Body of pancreas (tissue), 4 donors: ENCODE results near the gene HNRNPA3. TPM values are rescaled to one million over a fixed set of nuclear protein-coding genes. Genes with fewer than 3 reads are reported as not detected.
"Not testable (repeated sequence)": the region's sequence is repeated elsewhere in the genome, so short reads cannot be mapped to it uniquely, and the experiment has no call there.

ENCODE experiments used
- ATAC-seq: fragments of 150-250 bp; one replicate; pipeline ENCODE4 v1.9.1; 2016
- DNase-seq, 4 donors: peaks; one replicate each; pipeline ENCODE4 v3.0.0-alpha.2; 2019
- H3K27ac ChIP-seq, 4 donors: fragments of 200-600 bp; sonication (generic); 1 replicate in 3 of 4; 2 replicates in 1 of 4; pipeline versions ENCODE4 v1.5.1 to v1.6.1; 2016 to 2019; ENCODE audit warnings: mild to moderate bottlenecking in 1 of 4, mixed read lengths in 1 of 4, moderate library complexity in 1 of 4
- H3K27me3 ChIP-seq, 2 donors: fragments of 200-600 bp; sonication (generic); one replicate each; pipeline ENCODE4 v1.6.0; 2016; ENCODE audit warnings: mild to moderate bottlenecking in 1 of 2
- H3K36me3 ChIP-seq, 2 donors: fragments of 200-600 bp; sonication (generic); replicated peaks in 1 of 2; 2 replicates each; pipeline ENCODE4 v1.5.1; 2016; ENCODE audit warnings: low read depth in 2 of 2; ENCODE audit not compliant: insufficient read depth in 1 of 2
- H3K4me1 ChIP-seq: fragments of 200-600 bp; sonication (generic); one replicate; pipeline ENCODE4 v1.6.0; 2016
- H3K4me3 ChIP-seq, 2 donors: fragments of 200-600 bp; sonication (generic); 1 replicate in 1 of 2; 2 replicates in 1 of 2; pipeline ENCODE4 v1.5.1; 2016 to 2019
- H3K9me3 ChIP-seq, 3 donors: fragments of 200-600 bp; sonication (generic); 1 replicate in 2 of 3; 2 replicates in 1 of 3; pipeline ENCODE4 v1.5.1; 2016
- CTCF ChIP-seq, 7 experiments: fragments of 450-650 bp in 4 of 7; fragments of 200-600 bp in 3 of 7; sonication (generic) in 3 of 7; IDR thresholded peaks; one replicate each; pipeline ENCODE4 v1.5.1; 2016 to 2019; ENCODE audit warnings: antibody characterized with exemption in 7 of 7
- POLR2A ChIP-seq, 3 donors: fragments of 450-650 bp; IDR thresholded peaks; one replicate each; pipeline ENCODE4 v1.6.1; 2016; ENCODE audit warnings: antibody characterized with exemption in 3 of 3, mild to moderate bottlenecking in 2 of 3
- WGBS, 2 donors: methylation state at CpG; one replicate each; pipeline ENCODE4 v1.1.5; 2017; 5-methylcytosine and 5-hydroxymethylcytosine counted together
- intact Hi-C: fragments of 100-400 bp; cut with DNase I; formaldehyde crosslinking; loops from one replicate; pipeline ENCODE4 v1.15.1; 2023
- total RNA-seq, 2 donors: library from RNA; depleted of rRNA; stranded (reverse); fragments of >200 nt; gene quantifications; one replicate each; pipeline ENCODE4 v1.1.0, GENCODE V29; 2016

The HNRNPA3 gene
- total RNA-seq, 2 donors from 2014 or later = 44.1 to 58.0 TPM

- H3K27ac ChIP-seq = peak overlapping the region; percentile 82 to 100 (median 100)
- H3K36me3 ChIP-seq = peaks cover 0 to 2% of the 10 kb centered on the region in 2 donors
- H3K9me3 ChIP-seq = no peaks in the 10 kb centered on the region
- ATAC-seq = no peak
- no peaks in the 10 kb centered on the region for H3K27me3 ChIP-seq
- 20 to 25% methylated on average over 7 of the region's 7 CpGs for WGBS, 2 donors
- H3K4me3 ChIP-seq = peak overlapping the region in 1 of 2 donors; percentile 13
- peaks cover 34% of the 10 kb centered on the region for H3K4me1 ChIP-seq
- intact Hi-C loops = no loop called here
- TF ChIP-seq POLR2A (IDR thresholded peaks at IDR 0.05) = no peak
- no peak for TF ChIP-seq CTCF (IDR thresholded peaks at IDR 0.05)
- no peak for DNase-seq
Measured at GRCh38 chr2:177211169-177211568, 1.4 kb upstream of the HNRNPA3 start.

- intact Hi-C loops = no loop called here
- H3K36me3 ChIP-seq = peaks cover 2 to 7% of the 10 kb centered on the region in 2 donors
- TF ChIP-seq POLR2A (IDR thresholded peaks at IDR 0.05) (no peak), CTCF (IDR thresholded peaks at IDR 0.05) (no peak)
- H3K27ac ChIP-seq = peak overlapping the region; percentile 82 to 100 (median 100)
- DNase-seq (no peak), ATAC-seq (no peak)
- H3K4me1 ChIP-seq = peaks cover 39% of the 10 kb centered on the region
- H3K27me3 ChIP-seq = no peaks in the 10 kb centered on the region
- 5 to 7% methylated on average over 6 of the region's 6 CpGs for WGBS, 2 donors
- peak overlapping the region in 1 of 2 donors; percentile 56 for H3K4me3 ChIP-seq
- no peaks in the 10 kb centered on the region for H3K9me3 ChIP-seq
Measured at GRCh38 chr2:177211576-177212105, 953 bp upstream of the HNRNPA3 start.

DNA sequence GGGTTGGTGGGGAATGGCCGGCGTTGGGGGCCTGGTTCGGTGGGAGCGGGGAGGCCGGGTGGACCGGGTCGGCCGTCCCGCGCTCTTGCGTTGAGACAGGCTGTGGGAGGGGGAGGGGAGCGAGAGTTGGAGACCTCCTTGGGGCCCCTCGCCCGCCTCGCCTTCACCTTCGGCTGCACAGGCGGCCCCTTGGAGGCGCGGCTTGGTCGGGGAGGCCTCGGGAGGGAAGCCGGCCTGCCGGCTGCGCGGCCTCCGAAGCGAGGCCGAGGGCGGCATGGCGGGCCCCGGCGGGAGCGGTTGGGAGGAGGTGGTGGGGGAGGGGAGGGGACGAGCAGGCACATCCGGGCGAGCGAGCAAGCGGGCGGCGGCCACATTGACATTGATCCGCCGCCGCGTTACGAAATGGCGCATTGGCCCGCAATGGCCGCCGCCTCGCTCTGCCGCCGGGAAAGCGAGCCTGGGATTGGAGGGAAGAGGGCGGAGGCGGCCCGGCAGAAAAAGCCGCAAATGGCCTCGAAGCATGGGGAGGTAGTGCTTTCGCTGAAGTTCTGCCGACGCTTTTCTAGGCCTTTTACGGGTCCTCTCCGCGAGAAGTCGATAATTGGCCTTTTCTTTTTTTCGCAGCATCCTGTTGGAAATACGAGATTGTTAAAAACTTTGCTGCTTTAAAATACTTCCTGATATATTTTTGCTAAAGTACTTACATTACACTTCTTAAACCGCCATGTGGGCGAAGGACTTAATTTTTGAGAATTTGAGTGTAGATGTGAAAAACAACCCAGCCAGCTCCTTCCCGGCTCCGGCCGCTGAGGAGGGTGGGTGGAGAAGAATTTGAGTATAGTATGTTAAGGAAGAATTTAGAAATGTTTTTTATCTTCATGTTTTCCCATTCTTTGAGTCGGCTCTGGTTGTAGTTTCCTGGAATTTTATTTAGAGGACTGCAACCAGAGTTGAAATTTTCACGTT lies 580 bp downstream of the HNRNPA3 start:
- Histone ChIP-seq H3K9me3 (no peaks in the 10 kb centered on the region), H3K27ac (peak overlapping the region; percentile 100), H3K4me1 (peaks cover 47% of the 10 kb centered on the region), H3K4me3 (peak overlapping the region; percentile 73 to 93), H3K36me3 (peaks cover 12 to 18% of the 10 kb centered on the region in 2 donors), H3K27me3 (no peaks in the 10 kb centered on the region)
- WGBS, 2 donors = 0% methylated on average over 23 to 74 of the region's 74 CpGs
- TF ChIP-seq CTCF (IDR thresholded peaks at IDR 0.05) (peak in 1 of 7 experiments; percentile 16), POLR2A (IDR thresholded peaks at IDR 0.05) (no peak)
- ATAC-seq = peak; percentile 76
- peak; percentile 94 to 96 (median 96) for DNase-seq
- intact Hi-C loops = no loop called here

GRCh38 chr2:177217247-177217843 lies 4.8 kb downstream of the HNRNPA3 start:
- TF ChIP-seq CTCF (IDR thresholded peaks at IDR 0.05) (no peak), POLR2A (IDR thresholded peaks at IDR 0.05) (no peak)
- DNase-seq = no peak
- Histone ChIP-seq H3K27ac (no peak overlapping the region), H3K4me1 (peaks cover 47% of the 10 kb centered on the region), H3K4me3 (no peak overlapping the region), H3K9me3 (no peaks in the 10 kb centered on the region), H3K36me3 (peaks cover 18 to 37% of the 10 kb centered on the region in 2 donors), H3K27me3 (no peaks in the 10 kb centered on the region)
- intact Hi-C loops = no loop called here
- WGBS, 2 donors = 75 to 80% methylated on average over 5 of the region's 5 CpGs
- no peak for ATAC-seq

DNA sequence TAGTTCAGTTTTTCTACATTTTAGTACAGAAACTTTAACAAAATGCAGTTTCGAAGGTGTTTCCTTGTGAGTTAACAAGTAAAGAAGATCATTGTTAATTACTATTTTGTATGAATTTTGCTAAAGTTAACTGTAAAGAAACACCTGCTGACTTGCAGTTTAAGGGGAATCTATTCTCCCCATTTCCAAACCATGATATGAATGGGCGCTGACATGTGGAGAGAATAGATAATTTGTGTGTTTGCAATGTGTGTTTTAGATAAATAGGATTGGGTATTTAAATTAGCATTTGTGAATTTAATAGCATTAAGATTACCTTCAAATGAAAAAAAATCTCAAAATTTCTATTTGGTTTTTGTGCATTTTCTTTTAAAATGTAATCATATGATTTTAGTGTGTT lies 7.2 kb downstream of the HNRNPA3 start:
- ATAC-seq, H3K27me3 ChIP-seq, H3K9me3 ChIP-seq, H3K4me3 ChIP-seq, H3K27ac ChIP-seq, DNase-seq: not testable (repeated sequence)
- H3K4me1 ChIP-seq = peaks cover 38% of the 10 kb centered on the region
- peaks cover 18 to 41% of the 10 kb centered on the region in 2 donors for H3K36me3 ChIP-seq
- intact Hi-C loops = loop anchor here (5.0 kb wide), 1 partner anchor 38 kb away; no protein-coding TSS in a partner anchor
- WGBS, 2 donors = 60 to 75% methylated on average over 2 of the region's 2 CpGs
